Left renal pelvis (tissue), 4 donors: Measurements from ENCODE around the gene HIPK1. TPM values are rescaled to one million over a fixed set of nuclear protein-coding genes. Genes with fewer than 3 reads are reported as not detected.

Source experiments
- DNase-seq, 4 donors: peaks; one replicate each; pipeline ENCODE4 v3.0.0-alpha.2; 2013; ENCODE audit warnings: low read depth in 4 of 4, low spot score in 3 of 4
- polyA plus RNA-seq, 4 donors: library from polyadenylated mRNA; unstranded; fragments of 120-200 nt; gene quantifications; one replicate each; pipeline ENCODE4 v1.2.1, GENCODE V29; 2013; ENCODE audit not compliant: insufficient read length in 4 of 4

Gene HIPK1
- 10 to 100 TPM; 36.7 to 47.3 (median 43.5) TPM for polyA plus RNA-seq

DNA sequence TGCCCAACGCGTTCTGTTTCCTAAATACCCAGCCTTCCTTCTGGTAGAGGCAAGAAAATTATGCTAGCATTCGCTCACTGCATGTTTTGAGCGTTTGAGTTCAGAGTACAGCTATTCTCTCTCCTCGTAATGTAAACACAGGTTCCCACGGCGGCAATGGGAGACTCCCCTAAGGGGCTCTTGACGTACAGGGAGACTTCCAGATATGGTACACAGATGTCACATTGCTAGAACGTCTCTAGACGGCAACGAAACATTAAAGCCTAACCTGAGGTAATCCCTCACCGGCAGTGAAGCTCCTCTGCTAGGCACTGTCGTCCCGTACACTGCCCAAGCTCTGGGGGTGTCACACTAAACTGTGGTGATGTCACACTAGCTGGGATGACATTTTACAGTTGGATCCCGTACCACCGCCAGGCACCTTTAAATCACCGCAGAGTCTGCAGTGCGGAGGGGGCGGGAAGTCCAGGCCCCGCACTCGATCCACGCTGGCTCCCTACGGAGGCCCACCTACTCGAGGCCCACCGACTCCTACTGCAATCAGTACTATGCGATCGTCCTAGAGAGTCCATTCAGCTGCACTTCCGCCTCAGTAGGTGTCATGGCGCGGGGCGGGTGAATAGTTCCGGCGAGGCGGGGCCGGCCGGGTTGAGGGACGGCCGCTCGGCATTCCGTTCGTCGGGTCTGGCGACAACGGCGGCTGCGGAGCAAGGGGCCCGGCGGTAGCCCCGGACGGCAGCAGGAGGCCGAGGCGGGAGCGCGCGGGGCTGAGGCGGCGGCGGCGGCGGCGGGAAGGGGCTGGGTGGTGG is at the start of gene HIPK1:
HIPK1 (plus strand) TSS at position 384 of the 809 bp plus-strand sequence.
- peak; percentile 85 to 90 (median 89) for DNase-seq

DNA sequence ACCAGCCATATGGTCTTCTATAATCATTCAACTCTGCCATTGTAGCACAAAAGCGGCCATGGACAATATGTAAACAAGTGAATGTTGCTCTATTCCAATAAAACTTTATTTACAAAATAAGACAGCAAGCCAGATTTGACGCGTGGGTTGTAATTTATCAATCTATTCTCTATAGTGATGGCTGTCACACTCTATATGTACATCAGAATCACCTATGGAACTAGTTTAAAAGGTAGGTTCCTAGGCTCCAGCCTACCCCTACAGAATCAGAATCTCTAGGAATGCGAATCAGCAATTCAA is 49.4 kb upstream of the HIPK1 start:
- DNase-seq, result no peak

DNA sequence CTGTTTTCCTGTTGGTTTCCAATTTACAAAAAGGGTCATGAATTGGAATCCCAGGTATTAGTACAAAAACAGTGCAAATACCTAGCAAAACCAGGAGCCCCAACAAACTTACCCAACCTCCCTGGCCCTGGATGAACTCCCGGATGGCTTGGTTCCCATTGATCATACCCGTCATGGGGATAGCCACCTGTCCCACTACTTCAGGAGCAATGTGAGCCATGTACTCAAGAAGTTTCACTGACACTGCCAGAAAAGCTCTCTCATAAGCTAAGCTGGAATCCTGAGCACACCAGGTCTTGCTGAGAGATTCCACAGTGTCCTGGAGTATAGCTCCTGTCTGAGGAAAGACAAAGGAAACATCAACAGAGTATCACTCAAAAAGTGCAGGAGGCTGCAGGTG is 47.5 kb upstream of the HIPK1 start:
- DNase-seq, result no peak

DNA sequence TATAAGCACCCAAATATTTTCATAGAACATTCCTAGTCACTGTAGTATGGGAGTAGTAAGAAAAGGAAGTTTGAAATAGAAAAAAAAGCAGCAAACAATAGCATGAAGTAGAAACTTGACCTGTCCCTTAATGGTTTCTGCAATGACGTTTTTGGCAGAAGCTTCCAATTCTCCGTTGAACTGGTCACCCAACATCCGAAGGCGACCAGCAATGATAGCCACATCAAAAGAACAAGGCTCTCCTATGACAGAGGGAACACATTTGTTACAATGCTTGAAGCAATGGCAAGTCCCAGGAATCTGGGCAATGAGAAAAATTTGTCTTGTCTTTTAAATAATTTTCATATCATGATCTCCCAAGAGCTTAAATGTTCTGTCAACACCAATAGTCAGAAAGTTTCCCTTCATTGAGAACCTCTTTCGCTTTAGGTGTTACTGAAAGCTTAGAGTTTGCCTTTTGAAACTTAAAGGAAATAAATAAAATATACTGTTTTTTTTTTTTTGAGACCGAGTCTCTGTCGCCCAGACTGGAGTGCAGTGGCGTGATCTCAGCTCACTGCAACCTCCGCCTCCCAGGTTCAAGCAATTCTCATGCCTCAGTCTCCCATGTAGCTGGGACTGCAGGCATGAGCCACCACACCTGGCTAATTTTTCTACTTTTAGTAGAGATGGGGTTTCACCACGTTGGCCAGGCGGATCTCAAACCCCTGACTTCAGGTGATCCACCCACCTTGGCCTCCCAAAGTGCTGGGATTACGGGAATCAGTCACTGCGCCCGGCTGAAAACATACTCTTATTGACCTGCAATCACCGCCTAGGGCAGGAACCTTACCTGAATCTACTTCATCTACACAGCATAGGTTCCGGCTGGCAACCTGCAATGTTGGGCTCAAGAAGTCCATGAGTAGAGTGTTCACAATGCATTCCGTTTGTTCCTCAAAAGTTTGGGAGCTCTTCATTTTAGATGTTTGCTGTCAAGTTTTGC is 42.4 kb upstream of the HIPK1 start:
- DNase-seq, result no peak

DNA sequence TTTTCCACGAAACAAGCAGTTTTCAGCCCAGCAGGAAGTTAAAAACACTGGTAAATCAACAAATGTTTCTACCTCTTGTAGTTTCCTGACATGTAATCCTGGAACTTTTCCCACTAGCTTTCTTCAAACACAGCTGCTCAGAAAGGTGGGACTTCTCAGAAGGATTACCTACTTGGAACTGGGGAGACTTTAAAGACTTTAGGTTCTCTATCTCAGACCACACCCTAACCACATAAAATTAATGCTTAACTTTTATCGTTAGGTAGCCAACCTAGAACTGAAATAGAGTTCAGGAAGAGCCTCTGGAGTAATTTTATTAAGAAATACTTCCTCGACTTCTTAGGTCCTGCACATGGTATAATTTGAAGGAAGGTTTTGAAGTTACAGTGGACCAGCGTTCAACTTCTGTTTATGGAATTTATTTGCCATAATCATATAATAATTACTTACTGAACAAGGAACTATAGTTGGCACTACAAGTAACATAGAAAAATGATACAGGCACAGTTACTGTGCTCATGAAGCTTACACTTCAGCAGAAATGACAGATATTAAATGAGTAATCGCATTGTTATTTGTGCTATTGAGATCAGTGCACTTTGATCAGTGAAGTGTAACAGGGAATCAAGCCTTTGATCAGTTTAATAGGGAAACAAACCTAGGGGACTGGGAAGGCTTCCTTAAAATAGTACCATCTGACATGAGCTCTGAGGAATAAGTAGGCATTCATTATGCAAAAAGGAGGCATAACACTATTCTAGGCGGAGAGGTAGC is 41.5 kb upstream of the HIPK1 start, which contains the start of gene BCL2L15:
BCL2L15 (minus strand) TSS at position 180 of the 774 bp plus-strand sequence. CDS start 206 bp downstream, outside the sequence.
- no peak for DNase-seq

DNA sequence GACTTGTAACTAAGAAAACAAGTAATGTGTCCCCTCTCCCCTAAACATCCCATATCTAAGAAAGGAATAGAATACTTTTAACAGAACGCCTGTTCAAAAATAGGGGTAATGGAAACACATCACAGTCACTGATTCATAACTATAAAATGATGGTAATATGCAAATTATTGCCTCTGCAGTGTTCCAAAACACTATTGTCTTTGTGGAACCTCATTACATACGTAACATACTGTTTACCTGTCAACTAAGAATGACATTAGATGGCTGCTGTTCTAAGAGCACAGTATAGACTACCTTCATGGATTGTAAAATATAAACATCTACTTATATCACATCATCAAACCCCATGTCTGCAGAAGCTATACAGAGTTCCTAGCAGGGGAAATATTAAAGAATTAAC is 38.3 kb upstream of the HIPK1 start:
- DNase-seq, result no peak

DNA sequence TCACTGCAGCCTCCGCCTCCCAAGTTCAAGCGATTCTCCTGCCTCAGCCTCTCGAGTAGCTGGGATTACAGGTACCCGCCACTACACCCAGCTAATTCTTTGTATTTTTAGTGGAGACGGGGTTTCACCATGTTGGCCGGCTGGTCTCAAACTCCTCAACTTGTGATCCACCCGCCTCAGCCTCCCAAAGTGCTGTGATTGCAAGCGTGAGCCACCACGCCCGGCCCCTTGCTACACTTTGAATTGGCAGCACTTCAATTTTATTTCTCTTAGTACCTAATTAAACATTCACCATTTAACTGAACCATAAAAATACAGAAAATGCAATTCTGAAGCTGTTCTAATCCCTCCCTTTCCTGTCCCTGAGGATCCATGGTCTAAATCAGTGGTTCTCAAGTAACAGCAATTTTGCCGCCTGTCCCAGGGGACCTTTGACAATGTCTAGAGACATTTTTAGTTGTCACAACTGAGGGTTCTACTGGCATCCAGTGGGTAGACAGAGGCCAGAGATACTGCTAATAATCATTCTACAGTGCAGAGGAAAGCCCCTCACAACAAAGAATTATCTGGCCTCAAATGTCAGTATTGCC is 37.4 kb upstream of the HIPK1 start:
- no peak for DNase-seq

DNA sequence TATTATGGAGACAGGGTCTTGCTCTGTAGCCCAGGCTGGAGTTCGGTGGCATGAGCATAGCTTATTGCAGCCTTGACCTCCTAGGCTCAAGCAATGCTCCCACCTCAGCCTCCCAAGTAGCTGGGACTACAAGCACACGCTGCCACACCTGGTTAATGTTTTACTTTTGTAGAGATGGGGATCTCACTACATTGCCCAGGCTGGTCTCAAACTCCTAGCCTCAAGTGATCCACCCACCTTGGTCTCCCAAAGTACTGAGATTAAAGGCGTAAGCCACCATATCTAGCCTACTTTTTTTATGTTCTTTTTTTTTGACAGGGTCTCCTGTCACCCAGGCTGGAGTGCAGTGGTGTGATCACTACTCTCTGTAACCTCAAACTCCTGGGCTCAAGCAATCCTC is 35.9 kb upstream of the HIPK1 start:
- DNase-seq, result no peak

DNA sequence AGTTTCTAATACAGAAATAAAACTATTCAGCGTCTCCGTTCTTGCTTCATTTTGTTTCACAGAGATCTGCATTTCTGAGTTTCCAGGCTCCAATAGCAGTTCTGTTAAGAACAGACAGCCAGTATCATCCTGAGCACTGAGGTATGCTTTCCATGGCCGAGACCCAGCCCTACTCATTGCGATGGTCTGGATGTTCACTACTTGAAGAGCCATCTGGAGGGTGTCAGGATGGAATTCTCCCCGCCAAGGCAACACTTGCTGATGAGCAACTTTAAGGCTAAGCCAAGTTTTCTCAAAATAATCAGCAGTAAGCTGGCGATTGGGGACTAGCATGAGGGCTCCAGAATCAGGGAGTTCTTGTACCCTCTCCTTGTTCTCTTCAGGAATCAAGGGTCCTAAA is 34.0 kb upstream of the HIPK1 start:
- no peak for DNase-seq

DNA sequence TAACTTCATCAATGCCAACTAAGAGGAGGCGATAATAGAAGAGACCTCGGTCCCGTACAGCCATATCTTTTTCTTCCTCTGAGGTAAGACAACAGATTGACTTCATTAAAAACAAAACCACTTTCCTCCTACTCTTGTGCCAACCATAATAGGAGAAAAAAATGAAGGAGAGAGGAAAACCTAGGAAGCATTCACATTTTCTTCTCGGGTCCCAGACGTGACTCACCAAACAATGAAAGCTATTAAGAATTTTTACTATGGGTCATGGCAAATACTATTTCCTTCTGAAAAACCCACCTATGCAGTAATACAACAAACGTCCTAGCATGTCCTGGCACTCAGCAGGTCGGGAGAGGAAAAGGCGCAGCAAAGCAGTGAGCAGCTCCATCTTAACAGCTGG is 33.2 kb upstream of the HIPK1 start:
- DNase-seq, result no peak

DNA sequence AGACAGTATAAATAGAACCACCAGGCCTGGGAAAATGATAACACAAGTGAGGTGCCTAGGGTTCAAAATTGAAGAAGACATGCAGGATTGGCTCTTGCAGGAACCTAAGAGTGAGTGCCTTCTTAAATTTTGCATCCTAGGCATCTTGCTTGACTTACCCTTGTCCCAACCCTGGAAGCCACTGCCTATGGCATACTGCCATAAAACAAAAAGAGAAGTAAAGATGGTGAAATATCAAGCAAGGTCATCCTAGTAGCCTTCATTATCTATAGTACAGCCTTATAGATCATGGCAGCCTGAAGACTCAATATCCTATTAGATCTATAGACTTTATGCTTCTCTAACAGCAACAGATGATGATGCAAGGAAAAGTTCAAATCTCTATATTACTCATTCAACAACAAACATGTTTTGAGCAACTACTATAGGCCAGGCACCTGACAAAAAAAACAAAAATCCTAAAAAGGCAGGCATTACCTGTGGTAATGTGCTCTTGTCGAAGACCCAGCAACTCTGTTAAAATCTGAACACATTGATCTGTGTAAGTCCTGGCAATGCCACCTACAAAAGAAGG is 30.8 kb upstream of the HIPK1 start:
- no peak for DNase-seq

DNA sequence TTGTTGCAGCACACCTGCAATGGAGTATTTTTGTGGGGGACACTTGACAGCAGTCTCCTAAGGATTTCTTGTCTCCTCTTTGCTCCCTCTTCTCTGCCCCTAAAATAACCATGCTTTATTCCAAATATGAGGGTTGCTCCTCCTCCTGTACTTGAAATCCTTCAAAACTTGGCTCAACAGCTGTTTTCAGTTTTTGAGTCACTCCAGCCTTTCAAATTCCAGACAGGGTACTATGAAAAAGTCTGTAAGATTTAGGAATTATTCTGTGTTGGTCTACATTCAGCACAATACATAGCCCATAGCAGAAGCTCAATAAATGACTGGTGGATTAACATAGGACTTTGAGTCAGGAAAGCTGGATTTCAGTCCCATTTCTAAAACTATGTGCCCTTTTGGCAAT is 30.0 kb upstream of the HIPK1 start:
- DNase-seq, result no peak

DNA sequence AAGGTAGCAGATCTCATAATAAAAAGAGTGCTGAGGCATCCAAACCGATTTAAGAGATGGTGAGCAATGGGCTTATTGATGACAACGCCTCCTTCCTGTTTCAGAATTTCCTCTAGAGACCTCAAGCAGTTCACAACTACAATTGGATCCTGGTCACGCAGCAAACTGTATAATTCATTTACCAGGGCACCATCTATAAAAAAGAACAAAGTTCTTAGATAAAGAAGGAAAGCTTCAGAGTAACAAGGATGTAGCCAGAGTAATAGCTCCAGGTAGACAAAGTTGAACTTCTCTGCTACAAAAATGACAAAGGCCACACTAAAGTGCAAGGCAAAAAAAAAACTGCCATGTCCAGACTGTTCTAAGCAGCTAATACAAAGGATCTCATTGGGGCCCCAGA is 27.9 kb upstream of the HIPK1 start:
- DNase-seq, result no peak

DNA sequence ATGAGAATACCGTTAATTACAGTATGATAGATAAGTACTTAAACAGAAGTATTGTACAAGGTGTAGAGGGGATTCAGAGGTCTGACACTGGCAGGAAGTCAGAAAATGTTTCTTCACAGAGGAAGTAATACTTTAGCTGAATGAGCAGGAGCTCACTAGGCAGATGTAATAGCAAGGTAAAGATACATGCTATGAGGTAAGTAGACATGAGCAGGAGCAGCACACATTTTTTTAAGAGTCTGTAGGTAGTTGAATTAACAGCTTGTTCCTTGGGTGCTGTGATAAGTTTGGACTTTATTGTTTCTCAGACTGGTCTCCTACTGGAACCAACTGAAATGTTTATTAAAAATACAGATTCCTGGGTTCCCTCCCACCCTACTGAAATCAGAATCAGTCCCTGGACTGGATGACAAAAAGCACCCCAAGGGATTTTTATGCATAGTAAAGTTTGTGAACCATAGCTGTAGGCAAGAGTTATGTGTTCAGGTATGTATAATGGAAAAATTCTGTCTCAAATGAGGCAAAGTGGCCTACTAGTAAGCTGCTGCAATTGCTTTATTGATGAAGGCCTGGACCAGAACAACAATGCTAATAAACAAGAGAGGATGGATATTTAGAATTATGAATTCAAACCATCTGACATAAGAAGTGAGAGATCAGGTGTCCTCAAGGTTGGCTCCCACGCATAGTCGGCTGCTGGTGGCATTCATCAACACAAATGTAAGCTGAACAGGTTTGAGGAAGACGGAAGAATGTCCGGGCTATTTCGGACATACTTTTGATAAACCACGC is 25.4 kb upstream of the HIPK1 start:
- no peak for DNase-seq

DNA sequence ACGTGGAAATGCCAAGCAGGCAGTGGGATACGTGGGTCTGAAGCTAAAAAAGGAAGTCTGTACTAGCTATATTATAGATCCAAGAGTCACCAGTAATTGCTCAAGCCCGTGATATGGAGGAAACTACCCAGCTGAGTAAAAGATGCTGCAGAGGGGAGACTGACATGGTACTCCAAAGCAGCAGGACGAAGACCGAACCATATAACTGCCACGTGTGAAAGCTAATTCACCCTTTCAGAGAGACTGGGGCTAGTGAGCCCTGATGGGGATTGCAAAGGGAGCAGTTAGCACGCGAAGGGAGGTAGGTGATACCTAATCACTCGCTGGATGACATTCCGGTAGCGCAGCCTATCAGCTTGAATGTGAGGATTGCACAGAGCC is 24.8 kb upstream of the HIPK1 start:
- DNase-seq, result no peak

DNA sequence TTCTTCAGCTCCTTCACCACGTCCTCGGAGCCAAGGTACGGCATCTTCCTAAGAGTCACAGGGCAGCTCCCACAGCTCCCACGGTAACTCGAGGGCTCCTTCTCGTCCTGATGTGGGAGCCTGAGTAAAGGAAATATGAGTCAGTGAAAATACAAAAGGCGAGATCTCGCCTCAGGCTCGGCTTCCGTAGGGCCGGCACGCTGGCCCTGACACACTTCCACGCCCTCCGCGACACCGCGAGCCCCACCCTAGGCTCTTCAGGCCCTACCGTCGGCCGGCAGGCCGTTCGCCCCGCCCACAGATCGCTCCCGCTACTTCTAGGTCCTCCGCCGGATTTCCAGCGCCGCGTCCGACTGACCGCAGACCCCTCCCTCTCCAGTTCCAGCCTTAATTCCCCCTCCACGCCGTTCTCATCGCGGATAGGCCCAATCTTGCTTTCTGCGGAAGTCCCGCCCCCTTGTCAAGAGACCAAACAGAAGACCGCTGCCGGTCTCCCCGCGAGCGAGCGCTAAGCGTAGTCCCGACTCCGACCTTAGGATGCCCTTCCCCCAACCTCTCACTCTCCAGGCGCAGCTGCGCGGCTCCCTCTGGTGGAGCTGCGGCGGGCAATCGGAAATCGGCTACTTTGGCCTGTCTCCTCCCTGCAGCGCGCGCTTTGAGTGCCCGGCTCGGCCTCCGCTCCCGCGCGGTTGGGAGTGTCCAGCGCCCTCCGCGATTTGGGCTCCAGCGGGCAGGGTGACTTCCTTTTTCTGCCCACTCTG is 24.3 kb upstream of the HIPK1 start, which contains the start of the genes AP4B1 and DCLRE1B:
AP4B1 (minus strand) TSS at position 126 of the 761 bp plus-strand sequence; CDS start at position 44, 82 bp downstream.
DCLRE1B (plus strand) TSS at position 653 of the 761 bp plus-strand sequence. CDS start 261 bp downstream, outside the sequence.
- peak; percentile 99 to 100 (median 99) for DNase-seq

DNA sequence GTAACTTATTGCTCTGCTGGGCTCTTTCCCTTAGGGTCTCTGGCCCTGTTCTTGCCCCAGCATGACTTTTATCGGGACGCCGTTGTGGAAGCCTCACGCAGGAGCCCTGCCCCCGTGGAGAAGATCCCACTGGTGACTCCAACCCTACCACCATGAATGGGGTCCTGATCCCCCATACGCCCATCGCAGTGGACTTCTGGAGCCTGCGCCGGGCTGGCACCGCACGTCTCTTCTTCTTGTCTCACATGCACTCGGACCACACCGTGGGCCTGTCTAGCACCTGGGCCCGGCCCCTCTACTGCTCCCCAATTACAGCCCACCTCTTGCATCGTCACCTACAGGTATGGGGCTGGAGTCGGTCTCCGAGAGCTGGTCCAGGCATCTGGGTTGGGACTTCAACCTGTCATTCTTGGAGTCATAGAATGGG is 23.7 kb upstream of the HIPK1 start:
- peak in 1 of 4 donors; percentile 4 for DNase-seq
